H9 (cell line): Measurements from ENCODE around the gene ITSN1. TPM values are rescaled to one million over a fixed set of nuclear protein-coding genes. Genes with fewer than 3 reads are reported as not detected.

Experiments used
- DNase-seq: peaks from one replicate; pipeline ENCODE4 v3.0.0-alpha.2; 2017
- H2AFZ ChIP-seq: one replicate; pipeline ENCODE4 v1.6.1; 2013; ENCODE audit warnings: mild to moderate bottlenecking, low read length, control low read depth, moderate library complexity
- H2AK5ac ChIP-seq: 2 replicates; pipeline ENCODE4 v1.6.1; 2013; ENCODE audit warnings: low read length, control low read depth, mixed read lengths; ENCODE audit not compliant: insufficient read length
- H2BK120ac ChIP-seq: one replicate; pipeline ENCODE4 v1.6.1; 2013; ENCODE audit warnings: low read depth, mild to moderate bottlenecking, low read length, control low read depth, inconsistent platforms; ENCODE audit not compliant: poor library complexity, severe bottlenecking
- H2BK12ac ChIP-seq: 2 replicates; pipeline ENCODE4 v1.6.1; 2013; ENCODE audit warnings: low read length, control low read depth, mixed read lengths, low read depth; ENCODE audit not compliant: insufficient read length
- H2BK15ac ChIP-seq: 2 replicates; pipeline ENCODE4 v1.6.1; 2013; ENCODE audit warnings: low read depth, low read length, control low read depth
- H2BK20ac ChIP-seq: one replicate; pipeline ENCODE4 v1.6.1; 2013; ENCODE audit warnings: low read depth, mild to moderate bottlenecking, low read length, control low read depth, inconsistent platforms; ENCODE audit not compliant: poor library complexity, severe bottlenecking
- H2BK5ac ChIP-seq: 2 replicates; pipeline ENCODE4 v1.6.1; 2013; ENCODE audit warnings: low read length, control low read depth, mixed read lengths; ENCODE audit not compliant: insufficient read length
- H3K14ac ChIP-seq: 2 replicates; pipeline ENCODE4 v1.6.1; 2013; ENCODE audit warnings: low read length, control low read depth; ENCODE audit not compliant: insufficient read depth
- H3K18ac ChIP-seq: 2 replicates; pipeline ENCODE4 v1.6.1; 2013; ENCODE audit warnings: low read depth, mild to moderate bottlenecking, mixed read lengths, low read length, control low read depth; ENCODE audit not compliant: insufficient read length
- H3K23ac ChIP-seq: 2 replicates; pipeline ENCODE4 v1.6.1; 2013; ENCODE audit warnings: low read length, control low read depth, mixed read lengths, low read depth; ENCODE audit not compliant: insufficient read length
- H3K23me2 ChIP-seq: 2 replicates; pipeline ENCODE4 v1.6.1; 2013; ENCODE audit warnings: low read depth, mild to moderate bottlenecking, mixed read lengths, low read length, control low read depth; ENCODE audit not compliant: insufficient read length, poor library complexity, severe bottlenecking
- H3K27ac ChIP-seq: 2 replicates; pipeline ENCODE4 v1.5.1; 2013; ENCODE audit warnings: low read length, control low read depth, mixed read lengths, low read depth; ENCODE audit not compliant: insufficient read length
- H3K27me3 ChIP-seq: 2 replicates; pipeline ENCODE4 v1.6.1; 2013; ENCODE audit warnings: low read length, control low read depth, inconsistent platforms; ENCODE audit not compliant: insufficient read depth
- H3K4ac ChIP-seq: 2 replicates; pipeline ENCODE4 v1.6.1; 2013; ENCODE audit warnings: low read depth, mild to moderate bottlenecking, control low read depth, inconsistent platforms, low read length, moderate library complexity
- H3K4me1 ChIP-seq: 2 replicates; pipeline ENCODE4 v1.6.1; 2013; ENCODE audit warnings: low read length, control low read depth, inconsistent platforms; ENCODE audit not compliant: insufficient read depth
- H3K4me2 ChIP-seq: 2 replicates; pipeline ENCODE4 v1.6.1; 2013; ENCODE audit warnings: low read length, control low read depth, mixed read lengths; ENCODE audit not compliant: insufficient read length, insufficient read depth
- H3K56ac ChIP-seq: 2 replicates; pipeline ENCODE4 v1.6.1; 2013; ENCODE audit warnings: low read depth, mild to moderate bottlenecking, mixed read lengths, low read length, control low read depth; ENCODE audit not compliant: insufficient read length
- H3K79me1 ChIP-seq: 2 replicates; pipeline ENCODE4 v1.6.1; 2013; ENCODE audit warnings: low read depth, mild to moderate bottlenecking, moderate library complexity, low read length, control low read depth, inconsistent platforms; ENCODE audit not compliant: insufficient read depth, poor library complexity, severe bottlenecking
- H3K79me2 ChIP-seq: 2 replicates; pipeline ENCODE4 v1.6.1; 2013; ENCODE audit warnings: low read length, control low read depth, inconsistent platforms; ENCODE audit not compliant: insufficient read depth
- H3K9ac ChIP-seq: 2 replicates; pipeline ENCODE4 v1.6.1; 2013; ENCODE audit warnings: low read length, control low read depth, mixed read lengths; ENCODE audit not compliant: insufficient read length; ENCODE audit errors: extremely low read depth
- H3K9me3 ChIP-seq: one replicate; pipeline ENCODE4 v1.6.1; 2013; ENCODE audit warnings: low read depth, low read length, inconsistent platforms; ENCODE audit not compliant: control insufficient read depth
- H3T11ph ChIP-seq: one replicate; pipeline ENCODE4 v1.6.1; 2013; ENCODE audit warnings: mild to moderate bottlenecking, low read length, control low read depth, inconsistent platforms
- H4K20me1 ChIP-seq: one replicate; pipeline ENCODE4 v1.6.1; 2013; ENCODE audit not compliant: control insufficient read depth, insufficient read length, insufficient read depth
- H4K5ac ChIP-seq: 2 replicates; pipeline ENCODE4 v1.6.1; 2013; ENCODE audit warnings: low read depth, mild to moderate bottlenecking, mixed read lengths, low read length, control low read depth; ENCODE audit not compliant: insufficient read length
- H4K8ac ChIP-seq: replicated peaks from 2 replicates; pipeline ENCODE4 v1.6.1; 2013; ENCODE audit warnings: low read length, control low read depth, mixed read lengths, low read depth; ENCODE audit not compliant: insufficient read length
- H4K91ac ChIP-seq: 2 replicates; pipeline ENCODE4 v1.6.1; 2013; ENCODE audit warnings: low read depth, mild to moderate bottlenecking, moderate library complexity, mixed read lengths, low read length, control low read depth; ENCODE audit not compliant: insufficient read length
- H3K27ac Mint-ChIP-seq, 3 experiments: 2 replicates in 2 of 3; 3 replicates in 1 of 3; pipeline ENCODE4 v1.8.0; 2020 to 2021; ENCODE audit warnings: mixed read lengths in 3 of 3, mild to moderate bottlenecking in 1 of 3, moderate library complexity in 1 of 3
- H3K27me3 Mint-ChIP-seq: 2 replicates; pipeline ENCODE4 v1.8.0; 2021; ENCODE audit warnings: low read depth, mild to moderate bottlenecking, moderate library complexity, mixed read lengths
- H3K36me3 Mint-ChIP-seq, 3 experiments: 2 replicates in 2 of 3; 3 replicates in 1 of 3; pipeline ENCODE4 v1.8.0; 2020 to 2021; ENCODE audit warnings: low read depth in 3 of 3, mixed read lengths in 3 of 3; ENCODE audit not compliant: insufficient read depth in 1 of 3
- H3K4me1 Mint-ChIP-seq, 2 experiments: 2 replicates each; pipeline ENCODE4 v1.8.0; 2020; ENCODE audit warnings: mixed read lengths in 2 of 2
- H3K4me3 Mint-ChIP-seq, 2 experiments: 2 replicates in 1 of 2; 3 replicates in 1 of 2; pipeline ENCODE4 v1.8.0; 2020 to 2021; ENCODE audit warnings: mild to moderate bottlenecking in 2 of 2, mixed read lengths in 2 of 2, moderate library complexity in 1 of 2
- H3K9me3 Mint-ChIP-seq, 2 experiments: 2 replicates in 1 of 2; 3 replicates in 1 of 2; pipeline ENCODE4 v1.8.0; 2020; ENCODE audit warnings: mild to moderate bottlenecking in 2 of 2, mixed read lengths in 2 of 2, moderate library complexity in 1 of 2
- CTCF ChIP-seq: fragments of 200-600 bp; sonication (generic); conservative IDR thresholded peaks from 3 replicates; pipeline ENCODE4 v1.8.0; 2021; ENCODE audit warnings: antibody characterized with exemption, mild to moderate bottlenecking
- WGBS: extraction: QIAGEN DNeasy Blood & Tissue Kit; methylation state at CpG from one replicate; pipeline ENCODE4 v1.1.7; 2013; ENCODE audit warnings: missing lambda C conversion rate, low lambda C conversion rate, mixed read lengths; ENCODE audit not compliant: insufficient read length; ENCODE audit errors: extremely low coverage; 5-methylcytosine and 5-hydroxymethylcytosine counted together
- total RNA-seq: library from RNA; stranded (reverse); gene quantifications from 2 replicates; pipeline ENCODE4 v1.2.1, GENCODE V29; 2021

The ITSN1 gene
- total RNA-seq, 1 experiment from 2014 or later: 94.2 TPM

DNA sequence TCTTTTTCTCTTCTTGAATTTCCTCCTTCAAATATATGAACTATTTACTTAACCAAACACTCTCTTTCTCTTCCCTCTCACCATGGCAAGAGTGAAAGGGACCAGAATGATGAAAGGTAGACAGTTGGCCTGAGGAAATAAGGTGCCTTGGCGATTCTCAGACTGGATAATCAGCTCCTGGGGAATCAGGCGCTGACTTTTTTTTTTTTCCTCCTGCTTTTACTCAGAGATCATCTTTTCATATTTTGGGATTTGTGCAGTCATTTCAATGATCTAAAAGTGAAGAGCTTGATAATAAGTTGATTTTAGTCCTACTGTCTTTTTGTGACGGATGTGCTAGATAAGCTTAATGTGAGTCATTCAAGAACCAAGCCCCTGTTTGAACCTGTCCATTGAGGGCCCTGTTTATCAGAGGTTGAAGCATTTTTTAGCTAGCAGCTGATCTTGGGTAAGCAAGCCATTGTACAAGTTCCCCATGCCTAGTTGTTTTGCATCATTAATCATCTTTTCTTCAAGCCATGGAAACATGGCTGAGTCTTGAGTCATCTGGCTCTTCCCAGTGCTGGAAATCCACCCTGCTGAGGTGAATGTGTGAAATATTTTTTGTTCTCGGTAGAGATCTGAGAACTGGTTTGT lies 40.8 kb downstream of the ITSN1 start:
- Histone ChIP-seq H3K27me3 (no peaks in the 10 kb centered on the region), H2BK120ac (peak overlapping the region; percentile 9), H3K27ac (peak overlapping the region; percentile 79), H3K23me2 (no peaks in the 10 kb centered on the region), H3K14ac (no peak overlapping the region; the same call in 1 of the 2 replicates), H3K4me2 (peak overlapping the region; percentile 40), H3T11ph (no peak overlapping the region), H2BK12ac (peak overlapping the region; percentile 92), H2BK20ac (no peak overlapping the region), H3K18ac (peak overlapping the region; percentile 70), H2AK5ac (peak overlapping the region; percentile 65), H3K9ac (peak overlapping the region; percentile 31), H2AFZ (no peak overlapping the region), H4K5ac (no peak overlapping the region), H3K9me3 (no peaks in the 10 kb centered on the region), H3K56ac (no peak overlapping the region), H2BK5ac (peak overlapping the region; percentile 83), H4K20me1 (no peaks in the 10 kb centered on the region), H3K79me1 (no peaks in the 10 kb centered on the region), H3K23ac (no peak overlapping the region), H3K4me1 (peaks cover 11% of the 10 kb centered on the region), H3K79me2 (peaks cover 24% of the 10 kb centered on the region; the same call in 1 of the 2 replicates), H2BK15ac (no peak overlapping the region), H3K4ac (no peak overlapping the region), H4K8ac (no peak overlapping the region), H4K91ac (no peak overlapping the region)
- no peak for TF ChIP-seq CTCF
- H3K4me3 Mint-ChIP-seq: no peak overlapping the region
- peaks cover 6 to 24% (median 12%) of the 10 kb centered on the region in 3 experiments; a peak in 6 of 7 replicates for H3K36me3 Mint-ChIP-seq
- peaks cover 67 to 71% of the 10 kb centered on the region in 2 experiments for H3K4me1 Mint-ChIP-seq
- WGBS: no CpG with 5 or more reads among the region's 4 CpGs
- H3K27me3 Mint-ChIP-seq: no peaks in the 10 kb centered on the region
- H3K9me3 Mint-ChIP-seq: peaks cover 2 to 5% of the 10 kb centered on the region in 2 experiments; a peak in 1 of 5 replicates
- H3K27ac Mint-ChIP-seq: peak overlapping the region; percentile 89 to 99 (median 97)
- DNase-seq: no peak
